HCT116 (cell line): ENCODE measurements around the gene OR10P1. TPM values are rescaled to one million over a fixed set of nuclear protein-coding genes. Genes with fewer than 3 reads are reported as not detected.

Experiments used
- ATAC-seq: fragments of 200-7000 bp; cut with Tn5 transposase; 2 replicates; pipeline ENCODE4 v1.9.1; 2020; ENCODE audit warnings: mild to moderate bottlenecking, moderate library complexity
- BruUV-seq: library from RNA; stranded (reverse); fragments of 400-500 nt; replicated peaks from 2 replicates; lab custom pipeline; 2021; lab: Mats Ljungman, UMichigan
- CTCF ChIA-PET: fragments of 300-600 bp; sonication (Branson Sonifier 250); formaldehyde crosslinking; loops from one replicate; lab custom pipeline; 2021; ENCODE audit warnings: antibody characterized with exemption; lab: Charles Lee
- POLR2A ChIA-PET: fragments of 300-600, 350-600 bp; sonication (Branson Sonifier 250); formaldehyde crosslinking; loops from one replicate; lab custom pipeline; 2021; ENCODE audit warnings: antibody characterized with exemption; lab: Charles Lee
- RAD21 ChIA-PET, 2 experiments: fragments of 300-600 bp; sonication (Branson Sonifier 250); formaldehyde crosslinking; loops; one replicate each; lab custom pipeline; 2023; ENCODE audit warnings: low total read pairs in 2 of 2; ENCODE audit not compliant: uncharacterized antibody in 2 of 2, unreplicated experiment in 2 of 2, low non-redundant PET in 1 of 2; lab: Charles Lee
- DNase-seq: peaks from one replicate; pipeline ENCODE4 v3.0.0-alpha.2; 2010; ENCODE audit warnings: low read depth, low spot score
- H2AFZ ChIP-seq: fragments of 200-600 bp; shearing (Covaris generic), sonication (generic); 2 replicates; pipeline ENCODE4 v1.6.1; 2017; ENCODE audit warnings: low read depth, mixed run types, mixed read lengths, antibody characterized with exemption, low read length; ENCODE audit not compliant: poor library complexity, severe bottlenecking
- H3K27ac ChIP-seq: 2 replicates; pipeline ENCODE4 v1.5.1; 2012; ENCODE audit warnings: low read depth, low read length
- H3K27me3 ChIP-seq: fragments of 200-600 bp; sonication (generic); 2 replicates; pipeline ENCODE4 v1.6.1; 2016; ENCODE audit warnings: mixed run types, low read length, mixed read lengths; ENCODE audit not compliant: insufficient read depth
- H3K36me3 ChIP-seq, 2 experiments: fragments of 200-500 bp in 1 of 2; fragments of 200-600 bp in 1 of 2; sonication (Bioruptor generic) in 1 of 2; sonication (generic) in 1 of 2; 2 replicates each; pipeline versions ENCODE4 v1.5.1 to v1.6.1; 2014 to 2016; ENCODE audit warnings: low read length in 2 of 2, inconsistent platforms in 1 of 2, mixed read lengths in 1 of 2, mixed run types in 1 of 2; ENCODE audit not compliant: insufficient read depth in 2 of 2, control insufficient read depth in 1 of 2
- H3K4me1 ChIP-seq, 2 experiments: fragments of 200-600 bp in 1 of 2; sonication (generic) in 1 of 2; 2 replicates each; pipeline versions ENCODE4 v1.5.1 to v1.6.1; 2012 to 2017; ENCODE audit warnings: low read length in 2 of 2, inconsistent platforms in 1 of 2, mild to moderate bottlenecking in 1 of 2, mixed read lengths in 1 of 2, mixed run types in 1 of 2, moderate library complexity in 1 of 2; ENCODE audit not compliant: insufficient read depth in 2 of 2, control insufficient read depth in 1 of 2
- H3K4me2 ChIP-seq: fragments of 200-600 bp; sonication (generic); 2 replicates; pipeline ENCODE4 v1.6.1; 2017; ENCODE audit warnings: mixed run types, low read length, mixed read lengths
- H3K4me3 ChIP-seq, 2 experiments: fragments of 200-600 bp in 1 of 2; sonication (generic) in 1 of 2; replicated peaks in 1 of 2; 2 replicates each; pipeline ENCODE4 v1.5.1; 2011 to 2016; ENCODE audit warnings: low read length in 2 of 2, control low read depth in 1 of 2, low read depth in 1 of 2, mild to moderate bottlenecking in 1 of 2, mixed read lengths in 1 of 2, mixed run types in 1 of 2
- H3K79me2 ChIP-seq: fragments of 200-600 bp; sonication (generic); 2 replicates; pipeline ENCODE4 v1.6.1; 2017; ENCODE audit warnings: mild to moderate bottlenecking, mixed run types, low read length, moderate library complexity, mixed read lengths; ENCODE audit not compliant: insufficient read depth
- H3K9ac ChIP-seq: fragments of 200-600 bp; sonication (generic); 2 replicates; pipeline ENCODE4 v1.6.1; 2016; ENCODE audit warnings: low read length, mixed read lengths
- H3K9me2 ChIP-seq: fragments of 200-600 bp; sonication (generic), shearing (Covaris generic); 2 replicates; pipeline ENCODE4 v1.6.1; 2017; ENCODE audit warnings: mixed run types, mild to moderate bottlenecking, moderate library complexity; ENCODE audit not compliant: insufficient read depth
- H3K9me3 ChIP-seq, 2 experiments: fragments of 200-500 bp in 1 of 2; fragments of 200-600 bp in 1 of 2; sonication (Bioruptor generic) in 1 of 2; sonication (generic) in 1 of 2; 2 replicates each; pipeline ENCODE4 v1.6.1; 2014 to 2017; ENCODE audit warnings: low read length in 2 of 2, mixed read lengths in 2 of 2, inconsistent platforms in 1 of 2, low read depth in 1 of 2, mild to moderate bottlenecking in 1 of 2, mixed run types in 1 of 2, moderate library complexity in 1 of 2; ENCODE audit not compliant: control insufficient read depth in 1 of 2, insufficient read depth in 1 of 2
- H4K20me1 ChIP-seq: fragments of 200-600 bp; sonication (generic), shearing (Covaris generic); 2 replicates; pipeline ENCODE4 v1.6.1; 2017; ENCODE audit warnings: mixed run types, mild to moderate bottlenecking, moderate library complexity; ENCODE audit not compliant: insufficient read depth
- CBX3 ChIP-seq: IDR thresholded peaks from 2 replicates; pipeline ENCODE4 v1.6.1; 2012; ENCODE audit warnings: low read depth
- CEBPB ChIP-seq: IDR thresholded peaks from 2 replicates; pipeline ENCODE4 v1.6.1; 2012; ENCODE audit warnings: low read depth
- EGR1 ChIP-seq: IDR thresholded peaks from 2 replicates; pipeline ENCODE4 v1.6.1; 2012; ENCODE audit warnings: low read depth
- ELF1 ChIP-seq: IDR thresholded peaks from 2 replicates; pipeline ENCODE4 v1.6.1; 2012; ENCODE audit warnings: low read depth, borderline replicate concordance
- FOSL1 ChIP-seq: IDR thresholded peaks from 2 replicates; pipeline ENCODE4 v1.6.1; 2012; ENCODE audit warnings: low read depth
- POLR2AphosphoS5 ChIP-seq: IDR thresholded peaks from 2 replicates; pipeline ENCODE4 v1.6.1; 2011; ENCODE audit warnings: mild to moderate bottlenecking, low read depth, low read length, moderate library complexity
- SIN3A ChIP-seq: IDR thresholded peaks from 2 replicates; pipeline ENCODE4 v1.6.1; 2012; ENCODE audit warnings: low read depth
- SP1 ChIP-seq: IDR thresholded peaks from 2 replicates; pipeline ENCODE4 v1.6.1; 2012; ENCODE audit warnings: low read depth
- TCF7L2 ChIP-seq: IDR thresholded peaks from 2 replicates; pipeline ENCODE4 v1.7.0; 2011; ENCODE audit warnings: borderline replicate concordance, inconsistent platforms; ENCODE audit not compliant: insufficient read depth, insufficient read length; ENCODE audit errors: extremely low read depth
- YY1 ChIP-seq: IDR thresholded peaks from 2 replicates; pipeline ENCODE4 v1.6.1; 2011; ENCODE audit warnings: low read length, low read depth, moderate library complexity, mild to moderate bottlenecking; ENCODE audit not compliant: insufficient replicate concordance; ENCODE audit errors: extremely low read depth
- ZNF274 ChIP-seq: fragments of 200-500 bp; sonication (Bioruptor generic); IDR thresholded peaks from 2 replicates; pipeline ENCODE4 v1.6.1; 2014; ENCODE audit warnings: mild to moderate bottlenecking, low read depth, low read length, inconsistent platforms
- intact Hi-C: fragments of 100-400 bp; cut with micrococcal nuclease; formaldehyde crosslinking; loops from 2 replicates; pipeline ENCODE4 v1.10.0; 2022
- total RNA-seq: library from RNA; stranded (reverse); gene quantifications from one replicate; pipeline ENCODE4 v1.2.1, GENCODE V29; 2021; ENCODE audit not compliant: unreplicated experiment
- TF ChIP-seq, protein P1 (sequence below), 3 experiments: fragments of 200-600 bp in 1 of 3; sonication (generic) in 1 of 3; IDR thresholded peaks in 2 of 3; conservative IDR thresholded peaks in 1 of 3; 2 replicates each; pipeline ENCODE4 v1.5.1; 2012 to 2017; ENCODE audit warnings: low read depth in 2 of 3, low read length in 2 of 3, antibody characterized with exemption in 1 of 3, borderline replicate concordance in 1 of 3, control low read depth in 1 of 3, mild to moderate bottlenecking in 1 of 3, mixed read lengths in 1 of 3, mixed run types in 1 of 3, moderate library complexity in 1 of 3; ENCODE audit not compliant: insufficient read depth in 1 of 3
- TF ChIP-seq, protein P2 (sequence below): IDR thresholded peaks from 2 replicates; pipeline ENCODE4 v1.6.1; 2012
- TF ChIP-seq, protein P3 (sequence below): IDR thresholded peaks from 2 replicates; pipeline ENCODE4 v1.6.1; 2012; ENCODE audit warnings: low read depth
- TF ChIP-seq, protein P4 (sequence below): IDR thresholded peaks from 2 replicates; pipeline ENCODE4 v1.6.1; 2012

Gene OR10P1
- total RNA-seq, 1 experiment from 2014 or later, result not detected

DNA sequence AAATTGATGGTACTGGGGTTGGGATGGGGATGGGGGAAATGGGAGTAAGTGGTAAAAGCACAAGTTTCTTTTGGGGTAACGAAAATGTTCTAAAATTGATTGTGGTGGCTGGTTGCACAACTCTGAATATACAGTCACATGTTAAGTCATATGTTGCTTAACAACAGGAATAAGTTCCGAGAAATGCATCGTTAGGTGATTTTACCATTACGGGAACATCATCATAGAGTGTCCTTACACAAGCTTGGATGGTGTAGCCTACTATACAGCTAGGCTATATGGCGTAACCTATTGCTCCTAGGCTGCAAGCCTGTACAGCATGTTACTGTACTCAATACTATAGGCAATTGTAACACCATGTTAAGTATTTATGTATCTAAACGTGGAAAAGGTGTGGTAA, 40.0 kb downstream of the OR10P1 start:
- Histone ChIP-seq H2AFZ (no peak overlapping the region), H3K4me3 (no peak overlapping the region), H3K79me2 (no peaks in the 10 kb centered on the region), H3K27me3 (no peaks in the 10 kb centered on the region), H3K36me3 (no peaks in the 10 kb centered on the region), H3K9me3 (no peaks in the 10 kb centered on the region), H3K27ac (no peak overlapping the region), H3K4me1 (peaks cover 4 to 22% of the 10 kb centered on the region in 2 experiments), H3K9me2 (0 out of 2 replicates have a peak, but pooled peaks cover 3% of the 10 kb centered on the region), H3K9ac (no peak overlapping the region), H4K20me1 (no peaks in the 10 kb centered on the region), H3K4me2 (no peak overlapping the region)
- ATAC-seq (no peak), DNase-seq (no peak)
- ChIA-PET CTCF (interaction anchor here (1.1 to 1.5 kb wide), 3 partner anchors 20 to 29 kb away, joined by 3 to 4 read pairs (median 3); no protein-coding TSS in a partner anchor), RAD21 (no interaction called here), POLR2A (no interaction called here)
- no TSS peak for BruUV-seq
- intact Hi-C loops, result no loop called here
- TF ChIP-seq ZNF274, result no peak
- TF ChIP-seq YY1, result no peak
- TF ChIP-seq, protein P1, sequence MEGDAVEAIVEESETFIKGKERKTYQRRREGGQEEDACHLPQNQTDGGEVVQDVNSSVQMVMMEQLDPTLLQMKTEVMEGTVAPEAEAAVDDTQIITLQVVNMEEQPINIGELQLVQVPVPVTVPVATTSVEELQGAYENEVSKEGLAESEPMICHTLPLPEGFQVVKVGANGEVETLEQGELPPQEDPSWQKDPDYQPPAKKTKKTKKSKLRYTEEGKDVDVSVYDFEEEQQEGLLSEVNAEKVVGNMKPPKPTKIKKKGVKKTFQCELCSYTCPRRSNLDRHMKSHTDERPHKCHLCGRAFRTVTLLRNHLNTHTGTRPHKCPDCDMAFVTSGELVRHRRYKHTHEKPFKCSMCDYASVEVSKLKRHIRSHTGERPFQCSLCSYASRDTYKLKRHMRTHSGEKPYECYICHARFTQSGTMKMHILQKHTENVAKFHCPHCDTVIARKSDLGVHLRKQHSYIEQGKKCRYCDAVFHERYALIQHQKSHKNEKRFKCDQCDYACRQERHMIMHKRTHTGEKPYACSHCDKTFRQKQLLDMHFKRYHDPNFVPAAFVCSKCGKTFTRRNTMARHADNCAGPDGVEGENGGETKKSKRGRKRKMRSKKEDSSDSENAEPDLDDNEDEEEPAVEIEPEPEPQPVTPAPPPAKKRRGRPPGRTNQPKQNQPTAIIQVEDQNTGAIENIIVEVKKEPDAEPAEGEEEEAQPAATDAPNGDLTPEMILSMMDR (IDR thresholded peaks at IDR 0.05 in 2 of 3, conservative IDR thresholded peaks at IDR 0.05 in 1 of 3; ENCODE audit: borderline replicate concordance in 1 of 3, insufficient read depth in 1 of 3, low read depth in 2 of 3, low read length in 2 of 3), result no peak
- TF ChIP-seq CBX3, result no peak
- TF ChIP-seq TCF7L2, result no peak
- no peak for TF ChIP-seq SIN3A
- TF ChIP-seq, all 23 proteins: peak for 0

DNA sequence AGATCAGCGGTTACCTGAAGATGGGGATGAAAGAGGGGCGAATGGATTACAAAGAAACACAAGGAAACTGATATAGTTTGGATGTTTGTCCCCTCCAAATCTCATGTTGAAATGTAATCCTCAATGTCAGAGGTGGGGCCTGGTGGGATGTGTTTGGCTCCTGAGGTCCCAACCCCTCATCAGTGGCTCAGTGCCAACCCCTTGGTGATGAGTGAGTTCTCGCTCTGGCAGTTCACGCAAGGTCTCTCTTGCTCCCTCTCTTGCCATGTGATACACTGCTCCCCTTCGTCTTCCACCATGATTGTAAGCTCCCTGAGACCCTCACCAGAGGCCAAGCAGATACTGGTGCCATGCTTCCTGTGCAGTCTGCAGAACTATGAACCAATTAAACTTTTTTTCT, 43.0 kb downstream of the OR10P1 start:
- no TSS peak for BruUV-seq
- no peak for ATAC-seq
- CTCF ChIA-PET, result no interaction called here

More for the DNA sequence above, 43.0 kb downstream of the OR10P1 start:
- Histone ChIP-seq H3K4me3 (no peak overlapping the region), H3K9ac (no peak overlapping the region), H3K4me2 (no peak overlapping the region), H3K9me2 (0 out of 2 replicates have a peak, but pooled peaks cover 3% of the 10 kb centered on the region), H3K9me3 (no peaks in the 10 kb centered on the region), H3K79me2 (0 out of 2 replicates have a peak, but pooled peaks cover 5% of the 10 kb centered on the region), H3K4me1 (peaks cover 9 to 36% of the 10 kb centered on the region in 2 experiments), H3K27me3 (no peaks in the 10 kb centered on the region), H2AFZ (no peak overlapping the region), H3K36me3 (no peaks in the 10 kb centered on the region), H4K20me1 (no peaks in the 10 kb centered on the region), H3K27ac (no peak overlapping the region)
- intact Hi-C loops, result no loop called here
- POLR2A ChIA-PET, result no interaction called here
- RAD21 ChIA-PET, result no interaction called here
- no peak for DNase-seq
- no peak for TF ChIP-seq EGR1
- no peak for TF ChIP-seq FOSL1
- TF ChIP-seq, protein P2, sequence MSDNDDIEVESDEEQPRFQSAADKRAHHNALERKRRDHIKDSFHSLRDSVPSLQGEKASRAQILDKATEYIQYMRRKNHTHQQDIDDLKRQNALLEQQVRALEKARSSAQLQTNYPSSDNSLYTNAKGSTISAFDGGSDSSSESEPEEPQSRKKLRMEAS, result no peak
- no peak for TF ChIP-seq ELF1
- TF ChIP-seq, protein P3, sequence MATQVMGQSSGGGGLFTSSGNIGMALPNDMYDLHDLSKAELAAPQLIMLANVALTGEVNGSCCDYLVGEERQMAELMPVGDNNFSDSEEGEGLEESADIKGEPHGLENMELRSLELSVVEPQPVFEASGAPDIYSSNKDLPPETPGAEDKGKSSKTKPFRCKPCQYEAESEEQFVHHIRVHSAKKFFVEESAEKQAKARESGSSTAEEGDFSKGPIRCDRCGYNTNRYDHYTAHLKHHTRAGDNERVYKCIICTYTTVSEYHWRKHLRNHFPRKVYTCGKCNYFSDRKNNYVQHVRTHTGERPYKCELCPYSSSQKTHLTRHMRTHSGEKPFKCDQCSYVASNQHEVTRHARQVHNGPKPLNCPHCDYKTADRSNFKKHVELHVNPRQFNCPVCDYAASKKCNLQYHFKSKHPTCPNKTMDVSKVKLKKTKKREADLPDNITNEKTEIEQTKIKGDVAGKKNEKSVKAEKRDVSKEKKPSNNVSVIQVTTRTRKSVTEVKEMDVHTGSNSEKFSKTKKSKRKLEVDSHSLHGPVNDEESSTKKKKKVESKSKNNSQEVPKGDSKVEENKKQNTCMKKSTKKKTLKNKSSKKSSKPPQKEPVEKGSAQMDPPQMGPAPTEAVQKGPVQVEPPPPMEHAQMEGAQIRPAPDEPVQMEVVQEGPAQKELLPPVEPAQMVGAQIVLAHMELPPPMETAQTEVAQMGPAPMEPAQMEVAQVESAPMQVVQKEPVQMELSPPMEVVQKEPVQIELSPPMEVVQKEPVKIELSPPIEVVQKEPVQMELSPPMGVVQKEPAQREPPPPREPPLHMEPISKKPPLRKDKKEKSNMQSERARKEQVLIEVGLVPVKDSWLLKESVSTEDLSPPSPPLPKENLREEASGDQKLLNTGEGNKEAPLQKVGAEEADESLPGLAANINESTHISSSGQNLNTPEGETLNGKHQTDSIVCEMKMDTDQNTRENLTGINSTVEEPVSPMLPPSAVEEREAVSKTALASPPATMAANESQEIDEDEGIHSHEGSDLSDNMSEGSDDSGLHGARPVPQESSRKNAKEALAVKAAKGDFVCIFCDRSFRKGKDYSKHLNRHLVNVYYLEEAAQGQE, result no peak
- TF ChIP-seq SP1, result no peak
- TF ChIP-seq, protein P4, sequence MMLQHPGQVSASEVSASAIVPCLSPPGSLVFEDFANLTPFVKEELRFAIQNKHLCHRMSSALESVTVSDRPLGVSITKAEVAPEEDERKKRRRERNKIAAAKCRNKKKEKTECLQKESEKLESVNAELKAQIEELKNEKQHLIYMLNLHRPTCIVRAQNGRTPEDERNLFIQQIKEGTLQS, result no peak
- no peak for TF ChIP-seq POLR2AphosphoS5
- no peak for TF ChIP-seq CEBPB
